Esophagus muscularis mucosa (tissue), 3 donors: ENCODE measurements around the gene SERPINF2.

Experiments
- POLR2A ChIP-seq: fragments of 450-650 bp; IDR thresholded peaks from one replicate; pipeline ENCODE4 v1.6.1; 2017; ENCODE audit warnings: antibody characterized with exemption, moderate library complexity, mild to moderate bottlenecking, low read depth
- TF ChIP-seq, protein P1 (sequence below), 3 experiments: fragments of 200-600 bp in 2 of 3; fragments of 450-650 bp in 1 of 3; sonication (generic) in 2 of 3; IDR thresholded peaks; one replicate each; pipeline ENCODE4 v1.5.1; 2017 to 2019; ENCODE audit warnings: antibody characterized with exemption in 3 of 3, mild to moderate bottlenecking in 2 of 3, moderate library complexity in 1 of 3

- no peak for TF ChIP-seq POLR2A
- TF ChIP-seq, protein P1, sequence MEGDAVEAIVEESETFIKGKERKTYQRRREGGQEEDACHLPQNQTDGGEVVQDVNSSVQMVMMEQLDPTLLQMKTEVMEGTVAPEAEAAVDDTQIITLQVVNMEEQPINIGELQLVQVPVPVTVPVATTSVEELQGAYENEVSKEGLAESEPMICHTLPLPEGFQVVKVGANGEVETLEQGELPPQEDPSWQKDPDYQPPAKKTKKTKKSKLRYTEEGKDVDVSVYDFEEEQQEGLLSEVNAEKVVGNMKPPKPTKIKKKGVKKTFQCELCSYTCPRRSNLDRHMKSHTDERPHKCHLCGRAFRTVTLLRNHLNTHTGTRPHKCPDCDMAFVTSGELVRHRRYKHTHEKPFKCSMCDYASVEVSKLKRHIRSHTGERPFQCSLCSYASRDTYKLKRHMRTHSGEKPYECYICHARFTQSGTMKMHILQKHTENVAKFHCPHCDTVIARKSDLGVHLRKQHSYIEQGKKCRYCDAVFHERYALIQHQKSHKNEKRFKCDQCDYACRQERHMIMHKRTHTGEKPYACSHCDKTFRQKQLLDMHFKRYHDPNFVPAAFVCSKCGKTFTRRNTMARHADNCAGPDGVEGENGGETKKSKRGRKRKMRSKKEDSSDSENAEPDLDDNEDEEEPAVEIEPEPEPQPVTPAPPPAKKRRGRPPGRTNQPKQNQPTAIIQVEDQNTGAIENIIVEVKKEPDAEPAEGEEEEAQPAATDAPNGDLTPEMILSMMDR (IDR thresholded peaks at IDR 0.05), result peak; percentile 25 to 36 (median 26)
These were observed 28.7 kb upstream of the SERPINF2 start for GRCh38 chr17:1713878-1714426.
